ENCODE data around the gene ZNF423.

Gene ZNF423

GRCh38 chr16:49608779-49609178, 247.1 kb downstream of the ZNF423 start:
- no peak for DNase-seq (ENCODE audit: extremely low read depth in 1 of 2, low read depth in 1 of 2)

GRCh38 chr16:49608098-49608497, 247.8 kb downstream of the ZNF423 start:
- DNase-seq (ENCODE audit: extremely low read depth in 1 of 2, low read depth in 1 of 2) = no peak

GRCh38 chr16:49605536-49606254, 250.2 kb downstream of the ZNF423 start:
- DNase-seq (ENCODE audit: extremely low read depth in 1 of 2, low read depth in 1 of 2) = no peak

GRCh38 chr16:49604602-49605001, 251.3 kb downstream of the ZNF423 start:
- DNase-seq (ENCODE audit: extremely low read depth in 1 of 2, low read depth in 1 of 2) = no peak

GRCh38 chr16:49603956-49604355, 252.0 kb downstream of the ZNF423 start:
- DNase-seq (ENCODE audit: extremely low read depth in 1 of 2, low read depth in 1 of 2) = no peak

GRCh38 chr16:49602976-49603310, 253.0 kb downstream of the ZNF423 start:
- no peak for DNase-seq (ENCODE audit: extremely low read depth in 1 of 2, low read depth in 1 of 2)

GRCh38 chr16:49602201-49602975, 253.5 kb downstream of the ZNF423 start:
- DNase-seq (ENCODE audit: extremely low read depth in 1 of 2, low read depth in 1 of 2) = no peak

GRCh38 chr16:49601576-49601975, 254.3 kb downstream of the ZNF423 start:
- DNase-seq (ENCODE audit: extremely low read depth in 1 of 2, low read depth in 1 of 2) = no peak

GRCh38 chr16:49600976-49601375, 254.9 kb downstream of the ZNF423 start:
- DNase-seq (ENCODE audit: extremely low read depth in 1 of 2, low read depth in 1 of 2) = no peak

- no peak for DNase-seq (ENCODE audit: extremely low read depth in 1 of 2, low read depth in 1 of 2)
Measured at GRCh38 chr16:49600536-49600935, 255.4 kb downstream of the ZNF423 start.

GRCh38 chr16:49599704-49600103, 256.2 kb downstream of the ZNF423 start:
- DNase-seq (ENCODE audit: extremely low read depth in 1 of 2, low read depth in 1 of 2) = no peak

- DNase-seq (ENCODE audit: extremely low read depth in 1 of 2, low read depth in 1 of 2) = no peak
Measured at GRCh38 chr16:49599281-49599680, 256.6 kb downstream of the ZNF423 start.

- no peak for DNase-seq (ENCODE audit: extremely low read depth in 1 of 2, low read depth in 1 of 2)
Measured at GRCh38 chr16:49598383-49599170, 257.3 kb downstream of the ZNF423 start.

GRCh38 chr16:49597796-49598195, 258.1 kb downstream of the ZNF423 start:
- DNase-seq (ENCODE audit: extremely low read depth in 1 of 2, low read depth in 1 of 2) = no peak

GRCh38 chr16:49596648-49597291, 259.1 kb downstream of the ZNF423 start:
- no peak for DNase-seq (ENCODE audit: extremely low read depth in 1 of 2, low read depth in 1 of 2)

- DNase-seq (ENCODE audit: extremely low read depth in 1 of 2, low read depth in 1 of 2) = no peak
Measured at GRCh38 chr16:49596068-49596467, 259.8 kb downstream of the ZNF423 start.

- no peak for DNase-seq (ENCODE audit: extremely low read depth in 1 of 2, low read depth in 1 of 2)
Measured at GRCh38 chr16:49594685-49595498, 261.0 kb downstream of the ZNF423 start.

- DNase-seq (ENCODE audit: extremely low read depth in 1 of 2, low read depth in 1 of 2) = no peak
Measured at GRCh38 chr16:49594153-49594552, 261.8 kb downstream of the ZNF423 start.

- DNase-seq (ENCODE audit: extremely low read depth in 1 of 2, low read depth in 1 of 2) = no peak
Measured at GRCh38 chr16:49593424-49594040, 262.4 kb downstream of the ZNF423 start.

All from activated CD8-positive, alpha-beta memory T cell treated with anti-CD3 and anti-CD28 coated beads for 1 hour (primary cell).